Measurements from ENCODE around the gene MOV10.

DNA sequence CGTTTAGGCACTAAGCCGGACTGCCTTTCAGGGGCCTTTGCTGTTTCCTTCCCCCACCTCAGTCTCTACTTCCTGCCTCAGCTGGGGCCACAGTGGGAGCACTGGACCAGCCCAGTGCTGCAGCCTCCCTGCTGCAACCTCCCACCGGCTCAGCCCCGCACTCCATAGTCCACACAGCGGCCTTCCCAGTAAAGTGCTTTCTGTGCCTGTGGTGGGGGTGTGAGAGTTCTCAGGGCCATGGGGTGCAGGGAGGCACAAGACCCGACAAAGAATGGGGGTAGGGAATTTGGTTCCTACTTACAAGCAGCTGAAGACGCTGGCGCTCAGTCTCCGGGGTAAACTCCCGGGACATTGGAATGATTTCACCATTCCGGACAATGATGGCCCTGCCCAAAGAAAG, 37.2 kb downstream of the MOV10 start:
- TF ChIP-seq, protein P1, sequence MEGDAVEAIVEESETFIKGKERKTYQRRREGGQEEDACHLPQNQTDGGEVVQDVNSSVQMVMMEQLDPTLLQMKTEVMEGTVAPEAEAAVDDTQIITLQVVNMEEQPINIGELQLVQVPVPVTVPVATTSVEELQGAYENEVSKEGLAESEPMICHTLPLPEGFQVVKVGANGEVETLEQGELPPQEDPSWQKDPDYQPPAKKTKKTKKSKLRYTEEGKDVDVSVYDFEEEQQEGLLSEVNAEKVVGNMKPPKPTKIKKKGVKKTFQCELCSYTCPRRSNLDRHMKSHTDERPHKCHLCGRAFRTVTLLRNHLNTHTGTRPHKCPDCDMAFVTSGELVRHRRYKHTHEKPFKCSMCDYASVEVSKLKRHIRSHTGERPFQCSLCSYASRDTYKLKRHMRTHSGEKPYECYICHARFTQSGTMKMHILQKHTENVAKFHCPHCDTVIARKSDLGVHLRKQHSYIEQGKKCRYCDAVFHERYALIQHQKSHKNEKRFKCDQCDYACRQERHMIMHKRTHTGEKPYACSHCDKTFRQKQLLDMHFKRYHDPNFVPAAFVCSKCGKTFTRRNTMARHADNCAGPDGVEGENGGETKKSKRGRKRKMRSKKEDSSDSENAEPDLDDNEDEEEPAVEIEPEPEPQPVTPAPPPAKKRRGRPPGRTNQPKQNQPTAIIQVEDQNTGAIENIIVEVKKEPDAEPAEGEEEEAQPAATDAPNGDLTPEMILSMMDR (IDR thresholded peaks at IDR 0.05) = no peak
- no peak for TF ChIP-seq POLR2A (IDR thresholded peaks at IDR 0.05)
